Lower lobe of right lung (tissue), 2 donors: Measurements from ENCODE around the gene PRDM16. TPM values are rescaled to one million over a fixed set of nuclear protein-coding genes. Genes with fewer than 3 reads are reported as not detected.

Source experiments
- ATAC-seq, 2 donors: fragments of 200-7000 bp; cut with Tn5 transposase; one replicate each; pipeline ENCODE4 v1.9.1; 2020 to 2022; ENCODE audit warnings: mild to moderate bottlenecking in 2 of 2, moderate library complexity in 2 of 2
- DNase-seq: peaks from one replicate; pipeline ENCODE4 v3.0.0-alpha.2; 2020
- H3K27ac ChIP-seq: fragments of 200-600 bp; one replicate; pipeline ENCODE4 v1.8.0; 2022
- H3K27me3 ChIP-seq: fragments of 200-600 bp; one replicate; pipeline ENCODE4 v1.8.0; 2022; ENCODE audit warnings: low read depth
- H3K36me3 ChIP-seq: fragments of 200-600 bp; one replicate; pipeline ENCODE4 v1.8.0; 2022; ENCODE audit warnings: mild to moderate bottlenecking
- H3K4me1 ChIP-seq: fragments of 200-600 bp; one replicate; pipeline ENCODE4 v1.8.0; 2022
- H3K4me3 ChIP-seq: fragments of 200-600 bp; one replicate; pipeline ENCODE4 v1.8.0; 2022; ENCODE audit warnings: mild to moderate bottlenecking
- H3K9me3 ChIP-seq: fragments of 200-600 bp; one replicate; pipeline ENCODE4 v1.8.0; 2022
- CTCF ChIP-seq: fragments of 200-600 bp; IDR thresholded peaks from one replicate; pipeline ENCODE4 v1.8.0; 2022; ENCODE audit warnings: antibody characterized with exemption, mild to moderate bottlenecking
- intact Hi-C: fragments of 100-400 bp; cut with DNase I; formaldehyde crosslinking; loops from one replicate; pipeline ENCODE4 v1.11.0; 2022
- total RNA-seq: library from RNA; stranded (reverse); fragmentation: NEBNext Ultra II Directional; extraction: Animal tissue kit (Norgen Biotek cat#: 25700); gene quantifications from one replicate; pipeline ENCODE4 v1.2.1, GENCODE V29; 2021
- donor health status: DM: no; HTN: yes; CAD: no; lungs with severe emphysema.

PRDM16 gene
- total RNA-seq, 1 donor from 2014 or later: 19.2 TPM

GRCh38 chr1:3145532-3146325 is 76.7 kb downstream of the PRDM16 start:
- no peaks in the 10 kb centered on the region for H3K36me3 ChIP-seq
- H3K27me3 ChIP-seq: peaks cover 18% of the 10 kb centered on the region
- H3K27ac ChIP-seq: no peak overlapping the region
- ATAC-seq (no peak), DNase-seq (no peak)
- no peaks in the 10 kb centered on the region for H3K9me3 ChIP-seq
- no peaks in the 10 kb centered on the region for H3K4me1 ChIP-seq
- TF ChIP-seq CTCF: no peak
- H3K4me3 ChIP-seq: no peak overlapping the region
- intact Hi-C loops: no loop called here

- Histone ChIP-seq H3K4me1 (no peaks in the 10 kb centered on the region), H3K4me3 (no peak overlapping the region), H3K36me3 (no peaks in the 10 kb centered on the region), H3K9me3 (no peaks in the 10 kb centered on the region), H3K27me3 (peaks cover 14% of the 10 kb centered on the region), H3K27ac (no peak overlapping the region)
- ATAC-seq: no peak
- no peak for TF ChIP-seq CTCF
- intact Hi-C loops: no loop called here
- DNase-seq: no peak
These were observed 77.5 kb downstream of the PRDM16 start for GRCh38 chr1:3146458-3146857.

GRCh38 chr1:3146907-3147306 is 77.9 kb downstream of the PRDM16 start:
- Histone ChIP-seq H3K4me1 (no peaks in the 10 kb centered on the region), H3K9me3 (no peaks in the 10 kb centered on the region), H3K27me3 (peaks cover 9% of the 10 kb centered on the region), H3K4me3 (no peak overlapping the region), H3K36me3 (no peaks in the 10 kb centered on the region), H3K27ac (no peak overlapping the region)
- intact Hi-C loops: no loop called here
- no peak for DNase-seq
- no peak for ATAC-seq
- TF ChIP-seq CTCF: no peak

GRCh38 chr1:3148171-3148570 is 79.2 kb downstream of the PRDM16 start:
- no peak for ATAC-seq

GRCh38 chr1:3149277-3149676 is 80.3 kb downstream of the PRDM16 start:
- no peaks in the 10 kb centered on the region for H3K36me3 ChIP-seq
- ATAC-seq (peak in 1 of 2 donors; percentile 54), DNase-seq (no peak)
- no peak overlapping the region for H3K4me3 ChIP-seq
- H3K27me3 ChIP-seq: no peaks in the 10 kb centered on the region
- intact Hi-C loops: no loop called here
- no peak overlapping the region for H3K27ac ChIP-seq
- no peaks in the 10 kb centered on the region for H3K4me1 ChIP-seq
- no peaks in the 10 kb centered on the region for H3K9me3 ChIP-seq
- TF ChIP-seq CTCF: no peak

More at GRCh38 chr1:3148171-3148570, 79.2 kb downstream of the PRDM16 start:
- intact Hi-C loops: no loop called here
- Histone ChIP-seq H3K27me3 (no peaks in the 10 kb centered on the region), H3K9me3 (no peaks in the 10 kb centered on the region), H3K36me3 (no peaks in the 10 kb centered on the region), H3K4me3 (no peak overlapping the region), H3K4me1 (no peaks in the 10 kb centered on the region), H3K27ac (no peak overlapping the region)
- TF ChIP-seq CTCF: no peak
- DNase-seq: no peak
